ENCODE data around the gene ARSB.

Gene ARSB

DNA sequence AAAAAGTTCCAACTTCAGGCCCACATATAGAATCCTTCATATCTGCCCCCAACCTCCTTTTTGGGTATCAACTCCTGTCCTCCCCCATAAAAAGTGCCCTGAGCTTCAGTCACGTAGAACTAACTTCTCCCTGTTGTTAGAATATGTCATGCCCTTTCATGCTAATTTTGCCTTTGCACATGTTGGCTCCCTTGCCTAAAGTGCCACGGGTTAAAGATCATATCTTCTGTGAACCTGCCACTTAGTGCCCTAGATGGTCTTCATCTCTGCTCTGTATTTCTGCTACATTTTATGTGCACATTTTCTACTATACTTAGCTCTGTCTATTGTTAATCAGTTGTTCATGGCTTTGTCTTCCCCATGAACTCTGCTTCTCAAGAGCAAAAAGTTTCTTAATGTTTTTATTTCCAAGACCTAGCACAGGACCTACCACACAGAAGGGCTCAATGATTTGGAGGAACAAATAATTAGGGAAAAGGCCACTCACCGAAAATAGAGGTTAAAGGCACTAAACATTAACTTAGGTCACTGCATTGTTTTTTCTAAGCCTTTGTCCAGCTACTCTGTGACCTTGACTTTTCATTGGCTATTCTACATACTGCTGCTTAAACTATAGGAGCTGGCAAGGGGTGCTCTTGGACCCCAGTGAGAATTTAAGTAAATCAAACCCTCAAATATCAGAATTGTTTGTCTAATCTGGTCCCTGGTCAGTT, 94.3 kb downstream of the ARSB start:
- H3K4me1 ChIP-seq (ENCODE audit: insufficient read depth, low read length, poor library complexity, severe bottlenecking), result peaks cover 18% of the 10 kb centered on the region
- H3K9me2 ChIP-seq (replicated peaks; ENCODE audit: low read depth, low read length), result no peaks in the 10 kb centered on the region
- H2AFZ ChIP-seq (ENCODE audit: low read length), result no peak overlapping the region
- H3K4me2 ChIP-seq (ENCODE audit: low read depth, low read length, poor library complexity, severe bottlenecking), result no peak overlapping the region
- no peaks in the 10 kb centered on the region for H3K9me3 ChIP-seq (ENCODE audit: insufficient read depth, low read depth, low read length)
- no peaks in the 10 kb centered on the region for H3K27me3 ChIP-seq (ENCODE audit: insufficient read depth, low read length, poor library complexity, severe bottlenecking)
- H3K4me3 ChIP-seq (ENCODE audit: low read length, poor library complexity, severe bottlenecking), result no peak overlapping the region
- H3F3A ChIP-seq (ENCODE audit: low read depth), result no peaks in the 10 kb centered on the region
- no peaks in the 10 kb centered on the region for H4K20me1 ChIP-seq (ENCODE audit: insufficient read depth, low read length, poor library complexity, severe bottlenecking)
- no peak overlapping the region for H3K9ac ChIP-seq (ENCODE audit: low read depth, low read length, poor library complexity, severe bottlenecking)
- TF ChIP-seq, protein P1, sequence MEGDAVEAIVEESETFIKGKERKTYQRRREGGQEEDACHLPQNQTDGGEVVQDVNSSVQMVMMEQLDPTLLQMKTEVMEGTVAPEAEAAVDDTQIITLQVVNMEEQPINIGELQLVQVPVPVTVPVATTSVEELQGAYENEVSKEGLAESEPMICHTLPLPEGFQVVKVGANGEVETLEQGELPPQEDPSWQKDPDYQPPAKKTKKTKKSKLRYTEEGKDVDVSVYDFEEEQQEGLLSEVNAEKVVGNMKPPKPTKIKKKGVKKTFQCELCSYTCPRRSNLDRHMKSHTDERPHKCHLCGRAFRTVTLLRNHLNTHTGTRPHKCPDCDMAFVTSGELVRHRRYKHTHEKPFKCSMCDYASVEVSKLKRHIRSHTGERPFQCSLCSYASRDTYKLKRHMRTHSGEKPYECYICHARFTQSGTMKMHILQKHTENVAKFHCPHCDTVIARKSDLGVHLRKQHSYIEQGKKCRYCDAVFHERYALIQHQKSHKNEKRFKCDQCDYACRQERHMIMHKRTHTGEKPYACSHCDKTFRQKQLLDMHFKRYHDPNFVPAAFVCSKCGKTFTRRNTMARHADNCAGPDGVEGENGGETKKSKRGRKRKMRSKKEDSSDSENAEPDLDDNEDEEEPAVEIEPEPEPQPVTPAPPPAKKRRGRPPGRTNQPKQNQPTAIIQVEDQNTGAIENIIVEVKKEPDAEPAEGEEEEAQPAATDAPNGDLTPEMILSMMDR (conservative IDR thresholded peaks at IDR 0.05; ENCODE audit: low read length), result no peak
- no peak for TF ChIP-seq EZH2phosphoT487 (IDR thresholded peaks at IDR 0.05; ENCODE audit: borderline replicate concordance)
- no peaks in the 10 kb centered on the region for H3K36me3 ChIP-seq (ENCODE audit: insufficient read depth, low read length)
- no peaks in the 10 kb centered on the region for H3K79me2 ChIP-seq (ENCODE audit: insufficient read depth, low read length)

DNA sequence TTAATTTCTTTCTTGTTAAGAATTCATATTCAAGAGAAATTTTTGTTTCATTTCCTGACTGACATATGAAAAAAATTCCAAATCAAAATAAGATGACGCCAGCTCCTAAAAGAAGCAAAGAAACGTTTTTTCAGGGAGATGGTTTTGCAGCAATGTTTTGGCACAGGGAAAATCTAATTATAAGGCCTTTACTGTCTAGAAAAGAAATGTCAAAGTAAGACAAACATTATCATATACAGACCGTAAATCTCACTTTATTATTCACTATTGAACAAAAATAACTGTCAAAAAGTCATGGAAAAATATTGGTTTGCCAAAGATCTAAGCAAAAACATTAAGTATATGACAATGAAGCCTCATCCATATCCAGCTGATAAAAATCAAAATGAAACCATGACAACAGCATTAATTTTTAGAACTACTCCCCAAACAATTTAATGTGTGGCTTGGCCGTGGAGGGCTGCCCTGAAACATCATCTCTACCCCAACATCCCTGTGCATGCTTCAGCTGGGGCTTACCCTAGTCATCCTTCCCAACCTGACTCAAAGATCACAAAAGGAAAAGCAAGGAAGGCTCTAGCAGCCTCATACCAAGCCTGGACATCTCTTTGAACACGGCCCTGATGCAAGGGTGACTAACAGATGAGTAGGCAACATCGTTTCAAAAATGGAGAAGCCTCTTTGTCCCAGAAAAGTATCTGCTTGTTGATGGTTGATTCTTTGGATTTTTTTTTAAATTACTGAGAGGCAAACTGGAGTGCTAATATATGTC, 95.6 kb downstream of the ARSB start:
- Histone ChIP-seq H3K9me3 (ENCODE audit: insufficient read depth, low read depth, low read length) (no peaks in the 10 kb centered on the region), H4K20me1 (ENCODE audit: insufficient read depth, low read length, poor library complexity, severe bottlenecking) (no peaks in the 10 kb centered on the region), H3K27me3 (ENCODE audit: insufficient read depth, low read length, poor library complexity, severe bottlenecking) (no peaks in the 10 kb centered on the region), H3K36me3 (ENCODE audit: insufficient read depth, low read length) (no peaks in the 10 kb centered on the region), H3K9ac (ENCODE audit: low read depth, low read length, poor library complexity, severe bottlenecking) (no peak overlapping the region), H3K4me1 (ENCODE audit: insufficient read depth, low read length, poor library complexity, severe bottlenecking) (peaks cover 18% of the 10 kb centered on the region), H3K4me2 (ENCODE audit: low read depth, low read length, poor library complexity, severe bottlenecking) (no peak overlapping the region), H3F3A (ENCODE audit: low read depth) (no peaks in the 10 kb centered on the region), H3K79me2 (ENCODE audit: insufficient read depth, low read length) (no peaks in the 10 kb centered on the region), H3K4me3 (ENCODE audit: low read length, poor library complexity, severe bottlenecking) (no peak overlapping the region), H2AFZ (ENCODE audit: low read length) (no peak overlapping the region), H3K9me2 (replicated peaks; ENCODE audit: low read depth, low read length) (no peaks in the 10 kb centered on the region)
- TF ChIP-seq, protein P1 (conservative IDR thresholded peaks at IDR 0.05; ENCODE audit: low read length), result no peak
- TF ChIP-seq EZH2phosphoT487 (IDR thresholded peaks at IDR 0.05; ENCODE audit: borderline replicate concordance), result no peak

DNA sequence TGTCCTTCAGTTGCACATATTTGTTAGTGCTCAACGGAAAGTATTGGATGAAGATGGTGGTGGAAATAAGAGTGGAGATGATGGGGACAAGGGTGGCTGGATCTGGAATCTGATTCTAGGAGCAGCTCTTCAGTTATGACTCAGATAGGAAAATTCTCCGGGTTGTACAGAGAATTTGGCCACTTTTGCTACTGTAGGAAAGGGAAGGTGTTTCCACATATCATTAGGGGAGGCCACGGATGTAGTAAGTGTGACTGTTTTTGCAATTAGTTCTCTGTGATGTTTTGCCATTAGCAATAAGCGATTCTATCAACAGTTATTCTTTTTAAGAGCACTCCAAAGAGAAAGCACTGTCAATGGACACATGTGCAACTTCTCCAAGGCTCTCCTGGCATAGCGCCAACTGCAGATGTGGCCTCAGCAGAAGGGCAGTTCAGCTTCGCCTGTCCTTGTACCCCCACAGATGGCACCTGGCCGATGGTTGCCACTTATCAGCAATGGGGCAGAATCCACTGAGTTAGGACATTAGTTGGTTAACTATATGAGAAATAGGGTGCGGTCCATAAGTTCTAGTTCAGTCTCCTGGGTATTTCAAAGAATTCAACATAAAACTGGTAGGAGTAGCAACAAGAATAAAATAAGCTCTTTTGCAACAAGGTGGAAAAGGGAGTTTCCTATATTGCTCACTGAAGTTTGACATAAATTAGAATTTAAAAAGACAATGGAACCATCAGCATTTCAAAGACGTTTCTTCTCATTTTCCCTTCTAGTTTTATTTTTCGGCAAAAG, 96.3 kb downstream of the ARSB start:
- TF ChIP-seq, protein P1 (conservative IDR thresholded peaks at IDR 0.05; ENCODE audit: low read length), result no peak
- TF ChIP-seq EZH2phosphoT487 (IDR thresholded peaks at IDR 0.05; ENCODE audit: borderline replicate concordance), result no peak
- no peaks in the 10 kb centered on the region for H4K20me1 ChIP-seq (ENCODE audit: insufficient read depth, low read length, poor library complexity, severe bottlenecking)
- peaks cover 18% of the 10 kb centered on the region for H3K4me1 ChIP-seq (ENCODE audit: insufficient read depth, low read length, poor library complexity, severe bottlenecking)
- H3K9me2 ChIP-seq (replicated peaks; ENCODE audit: low read depth, low read length), result no peaks in the 10 kb centered on the region
- H3K9me3 ChIP-seq (ENCODE audit: insufficient read depth, low read depth, low read length), result no peaks in the 10 kb centered on the region
- no peaks in the 10 kb centered on the region for H3K36me3 ChIP-seq (ENCODE audit: insufficient read depth, low read length)
- no peak overlapping the region for H2AFZ ChIP-seq (ENCODE audit: low read length)
- H3F3A ChIP-seq (ENCODE audit: low read depth), result no peaks in the 10 kb centered on the region
- no peak overlapping the region for H3K4me2 ChIP-seq (ENCODE audit: low read depth, low read length, poor library complexity, severe bottlenecking)
- H3K9ac ChIP-seq (ENCODE audit: low read depth, low read length, poor library complexity, severe bottlenecking), result no peak overlapping the region
- no peaks in the 10 kb centered on the region for H3K27me3 ChIP-seq (ENCODE audit: insufficient read depth, low read length, poor library complexity, severe bottlenecking)
- no peak overlapping the region for H3K4me3 ChIP-seq (ENCODE audit: low read length, poor library complexity, severe bottlenecking)
- H3K79me2 ChIP-seq (ENCODE audit: insufficient read depth, low read length), result no peaks in the 10 kb centered on the region
